Occipital lobe (tissue), 3 donors: Measurements from ENCODE around the gene HEATR5A. TPM values are rescaled to one million over a fixed set of nuclear protein-coding genes. Genes with fewer than 3 reads are reported as not detected.
"Not testable (repeated sequence)": the region's sequence is repeated elsewhere in the genome, so short reads cannot be mapped to it uniquely, and the experiment has no call there.

Experiments
- DNase-seq: peaks from one replicate; lab custom pipeline; 2025; lab: John Stamatoyannopoulos, UW
- small RNA-seq: library from RNA; depleted of rRNA; stranded (forward); fragments of <200 nt; gene quantifications from one replicate; pipeline ENCODE3, GENCODE V24; 2014
- total RNA-seq: library from RNA; depleted of rRNA; stranded (reverse); fragments of >200 nt; gene quantifications from one replicate; pipeline ENCODE4 v1.2.3, GENCODE V29; 2014

The HEATR5A gene
- total RNA-seq, 1 donor from 2014 or later = 32.3 TPM

DNA sequence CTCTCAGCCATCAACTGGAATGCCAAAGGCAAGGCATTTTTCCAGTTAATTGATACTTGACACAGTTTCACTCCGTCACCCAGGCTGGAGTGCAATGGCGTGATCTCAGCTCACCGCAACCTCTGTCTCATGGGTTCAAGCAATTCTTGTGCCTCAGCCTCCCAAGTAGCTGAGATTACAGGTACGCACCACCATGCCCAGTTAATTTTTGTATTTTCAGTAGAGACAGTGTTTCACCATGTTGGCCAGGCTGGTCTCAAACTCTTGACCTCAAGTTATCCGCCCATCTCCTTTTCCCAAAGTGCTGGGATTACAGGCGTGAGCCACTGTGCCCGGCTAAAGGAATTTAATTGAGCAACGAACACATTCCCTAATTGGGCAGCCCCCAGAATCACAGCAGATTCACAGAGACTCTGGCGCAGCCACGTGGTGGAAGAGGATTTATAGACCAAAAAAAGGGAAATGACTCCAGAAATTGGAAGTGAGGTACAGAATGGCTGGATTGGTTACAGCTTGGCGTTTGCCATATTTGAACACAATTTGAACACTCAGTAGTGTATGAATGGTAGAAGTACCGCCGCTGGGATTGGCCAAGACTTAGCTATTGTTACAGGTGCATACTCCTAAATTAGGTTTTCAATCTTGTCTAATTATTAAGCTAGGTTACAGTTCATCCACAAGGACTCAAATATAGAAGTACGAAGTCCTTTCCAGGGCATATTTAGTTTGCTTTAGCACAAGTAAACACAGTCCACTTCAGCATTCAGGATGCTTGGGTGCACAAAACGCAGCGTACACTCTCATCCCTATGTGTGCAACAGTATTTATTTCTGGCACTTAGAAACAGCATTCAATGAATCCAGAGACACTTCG, 162.6 kb downstream of the HEATR5A start:
- not testable (repeated sequence) for DNase-seq

DNA sequence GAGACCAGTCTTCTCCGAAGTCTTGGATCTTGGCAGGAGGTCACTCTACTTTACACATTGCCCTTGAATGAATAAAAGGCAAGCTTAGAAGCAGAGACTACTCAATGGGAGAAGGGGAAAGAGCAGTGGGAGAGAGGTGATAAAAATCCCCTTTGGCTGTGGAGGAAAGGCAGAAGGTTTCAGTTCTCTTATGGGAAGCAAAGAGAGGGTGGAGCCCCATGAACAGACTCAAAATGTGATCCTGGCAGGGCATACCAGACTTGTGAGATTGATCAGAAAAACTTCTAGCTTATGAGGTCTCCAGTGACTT, 163.2 kb downstream of the HEATR5A start:
- no peak for DNase-seq

DNA sequence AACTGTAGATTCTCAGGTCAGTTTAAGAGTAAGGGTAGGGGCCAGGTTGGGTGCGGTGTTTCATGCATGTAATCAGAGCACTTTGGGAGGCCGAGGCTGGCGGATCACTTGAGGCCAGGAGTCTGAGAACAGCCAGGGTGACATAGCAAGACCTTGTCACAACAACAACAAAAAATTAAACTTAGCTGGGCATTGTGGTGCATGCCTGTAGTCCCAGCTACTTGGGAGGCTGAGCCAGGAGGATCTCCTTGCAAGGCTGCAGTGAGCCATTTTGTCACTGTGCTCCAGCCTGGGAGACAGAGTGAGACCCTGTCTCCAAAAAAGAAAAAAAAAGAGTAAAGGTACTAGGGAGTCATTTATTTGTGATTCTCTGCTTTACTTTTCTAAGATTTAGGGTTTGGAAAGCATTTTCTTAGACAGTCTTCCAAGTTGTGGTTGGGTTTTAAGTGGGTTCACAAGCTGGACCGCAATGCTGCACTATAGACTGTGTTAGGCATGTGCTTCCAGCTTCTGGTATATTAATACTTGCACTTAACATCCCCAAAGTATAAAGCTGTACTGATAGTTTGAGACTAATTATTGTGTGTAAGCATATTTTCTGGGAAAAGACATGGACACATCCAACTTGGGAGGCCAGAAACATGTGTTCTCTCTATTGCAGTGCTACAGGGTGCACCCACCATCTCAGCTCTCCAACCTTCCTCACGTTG, 163.7 kb downstream of the HEATR5A start:
- DNase-seq = no peak

DNA sequence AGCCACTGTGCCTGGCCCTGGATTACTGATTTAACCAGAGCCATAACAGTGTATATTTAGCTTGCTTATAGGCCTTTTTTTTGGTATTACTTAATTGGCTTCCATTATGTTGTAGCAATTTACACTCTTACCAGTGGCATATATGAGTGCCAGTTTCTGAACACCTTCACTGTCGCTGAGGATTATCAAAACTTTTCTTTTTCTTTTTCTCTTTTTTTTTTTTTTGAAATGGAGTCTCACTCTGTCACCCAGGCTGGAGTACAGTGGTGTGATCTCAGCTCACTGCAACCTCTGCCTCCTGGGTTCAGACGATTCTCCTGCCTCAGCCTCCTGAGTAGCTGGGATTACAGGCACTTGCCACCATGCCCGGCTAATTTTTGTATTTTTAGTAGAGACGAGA, 164.4 kb downstream of the HEATR5A start:
- DNase-seq = not testable (repeated sequence)

DNA sequence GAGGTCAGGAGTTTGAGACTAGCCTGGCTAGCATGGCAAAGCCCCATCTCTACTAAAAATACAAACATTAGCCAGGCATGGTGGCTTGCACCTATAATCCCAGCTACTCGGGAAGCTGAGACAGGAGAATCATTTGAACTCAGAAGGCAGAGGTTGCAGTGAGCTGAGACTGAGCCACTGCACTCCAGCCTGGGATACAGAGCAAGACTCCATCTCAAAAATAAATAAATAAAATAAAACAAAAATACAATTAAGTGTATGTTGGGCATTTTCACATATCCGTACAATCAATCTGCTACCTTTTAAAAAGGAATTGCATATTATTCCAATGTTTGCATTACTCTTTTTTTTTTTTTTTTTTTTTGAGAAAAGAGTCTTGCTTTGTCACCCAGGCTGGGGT, 165.1 kb downstream of the HEATR5A start:
- no peak for DNase-seq

DNA sequence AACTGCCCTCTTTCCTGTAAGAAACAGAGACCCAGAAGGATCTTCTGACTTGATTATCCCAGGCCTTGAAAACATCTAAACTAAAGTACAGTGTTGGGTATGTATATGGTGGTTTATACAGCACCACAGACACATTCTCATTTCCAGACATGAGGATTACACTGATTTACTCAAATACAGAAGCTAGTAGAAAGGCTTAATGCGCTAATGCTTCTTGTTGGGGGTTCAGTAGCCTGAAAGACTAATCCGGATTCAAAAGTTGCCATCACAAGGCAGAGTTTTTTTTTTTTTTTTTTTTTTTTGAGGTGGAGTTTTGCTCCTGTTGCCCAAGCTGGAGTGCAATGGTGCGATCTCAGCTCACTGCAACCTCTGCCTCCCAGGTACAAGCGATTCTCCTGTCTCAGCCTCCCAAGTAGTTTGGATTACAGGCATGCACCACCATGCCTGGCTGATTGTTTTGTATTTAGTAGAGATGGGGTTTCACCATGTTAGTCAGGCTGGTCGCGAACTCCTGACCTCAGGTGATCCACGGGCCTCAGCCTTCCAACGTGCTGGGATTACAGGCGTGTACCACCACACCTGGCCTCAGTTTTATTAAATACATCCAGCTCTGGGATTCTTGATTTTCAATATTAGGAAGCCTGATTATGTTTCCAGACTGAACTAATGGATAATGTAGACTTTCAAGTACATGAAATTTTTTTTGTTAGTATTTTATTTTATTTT, 166.4 kb downstream of the HEATR5A start:
- no peak for DNase-seq

DNA sequence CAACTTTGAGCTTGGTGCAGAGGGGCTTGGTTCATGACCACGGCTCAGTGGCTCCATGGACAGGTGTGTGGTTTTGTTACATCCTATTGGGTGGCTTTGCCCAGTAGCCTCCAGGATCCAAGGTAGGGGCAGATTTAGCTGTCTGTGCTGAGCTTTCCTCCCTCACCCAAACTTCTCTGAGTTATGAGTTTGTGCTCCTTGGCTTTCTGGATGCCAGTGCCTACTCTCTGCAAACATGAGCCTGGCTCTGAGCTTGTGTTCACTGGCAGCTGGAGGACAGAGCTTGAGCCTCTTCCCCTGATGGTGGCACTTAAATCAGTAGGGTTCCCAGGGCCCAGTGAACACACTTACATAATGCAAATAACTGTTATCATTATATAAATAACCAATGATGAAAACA, 167.5 kb downstream of the HEATR5A start:
- no peak for DNase-seq

DNA sequence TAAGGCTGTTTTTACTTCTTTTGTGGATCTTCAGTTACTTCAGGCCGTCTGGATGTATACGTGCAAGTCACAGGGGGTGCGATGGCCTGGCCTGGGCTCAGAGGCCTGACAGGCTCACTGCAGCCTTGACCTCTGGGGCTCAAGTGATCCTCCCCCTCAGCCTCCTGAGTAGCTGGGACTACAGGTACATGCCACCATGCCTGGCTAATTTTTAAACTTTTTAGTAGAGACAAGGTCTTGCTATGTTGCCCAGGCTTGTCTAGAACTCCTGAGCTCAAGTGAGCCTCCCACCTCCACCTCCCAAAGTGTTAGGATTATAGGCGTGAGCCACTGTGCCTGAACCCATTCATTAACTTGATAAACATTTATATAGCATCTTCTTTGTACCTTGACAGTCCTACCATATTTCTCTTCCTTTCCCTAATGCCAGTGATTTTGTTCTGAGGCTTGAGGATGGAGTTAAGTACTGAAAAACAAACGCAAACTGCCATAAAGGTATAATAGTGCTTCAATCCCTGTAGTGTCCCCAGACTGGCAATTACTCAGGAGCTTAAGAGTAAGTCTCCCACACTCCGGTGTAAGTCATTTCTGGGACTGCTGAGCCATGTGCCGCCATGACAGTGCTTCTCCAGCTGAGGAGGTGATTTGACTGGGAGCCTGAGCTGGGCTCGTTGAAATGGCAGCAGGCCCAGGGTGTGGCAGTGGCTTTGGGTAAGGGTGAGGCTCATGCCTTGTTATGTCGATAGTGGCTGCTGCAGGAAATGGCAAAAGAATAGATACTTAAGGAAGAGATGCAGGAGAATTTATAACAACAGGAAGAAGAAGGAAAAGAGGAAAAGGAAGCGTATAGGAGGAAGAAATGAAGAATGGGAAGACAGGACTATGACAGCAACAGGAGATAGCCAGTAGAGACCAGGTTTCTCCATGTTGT, 169.1 kb downstream of the HEATR5A start:
- DNase-seq = no peak

DNA sequence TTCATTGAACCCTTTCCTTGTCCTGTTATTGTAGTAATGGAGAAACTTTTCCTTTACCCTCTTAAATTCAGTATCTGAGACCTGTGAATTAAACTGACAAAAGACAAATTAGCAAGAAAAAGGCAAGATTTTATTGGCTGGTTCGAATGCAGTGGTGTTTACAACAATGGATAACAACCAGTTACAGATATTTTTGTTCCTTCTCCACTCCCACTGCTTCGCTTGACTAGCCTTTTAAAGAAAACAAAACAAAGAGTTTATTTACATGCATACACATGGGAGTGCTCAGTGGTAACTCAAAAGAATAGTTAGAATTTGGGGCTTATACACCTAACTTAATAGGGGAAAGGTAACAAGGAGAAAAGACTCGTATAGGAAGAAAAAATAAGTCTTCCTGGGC, 175.7 kb downstream of the HEATR5A start:
- DNase-seq = no peak

DNA sequence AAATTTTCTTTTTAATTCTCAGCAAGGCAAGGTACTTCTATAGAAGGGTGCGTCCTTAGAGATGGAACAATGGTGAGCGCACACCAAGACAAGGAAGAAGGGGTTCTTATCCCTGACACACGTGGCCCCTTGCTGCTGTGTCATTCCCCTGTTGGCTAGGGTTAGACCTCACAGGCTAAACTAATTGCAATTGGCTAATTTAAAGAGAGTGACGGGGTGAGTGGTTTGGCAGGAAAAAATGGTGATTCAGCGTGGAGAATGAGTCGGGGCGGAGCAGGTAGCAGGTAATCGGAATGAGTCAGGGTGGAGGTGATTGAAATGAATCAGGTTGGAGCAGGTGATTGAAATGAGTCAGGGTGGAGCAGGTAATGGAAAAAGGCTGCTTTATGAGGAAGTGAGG, 176.5 kb downstream of the HEATR5A start:
- DNase-seq = no peak

DNA sequence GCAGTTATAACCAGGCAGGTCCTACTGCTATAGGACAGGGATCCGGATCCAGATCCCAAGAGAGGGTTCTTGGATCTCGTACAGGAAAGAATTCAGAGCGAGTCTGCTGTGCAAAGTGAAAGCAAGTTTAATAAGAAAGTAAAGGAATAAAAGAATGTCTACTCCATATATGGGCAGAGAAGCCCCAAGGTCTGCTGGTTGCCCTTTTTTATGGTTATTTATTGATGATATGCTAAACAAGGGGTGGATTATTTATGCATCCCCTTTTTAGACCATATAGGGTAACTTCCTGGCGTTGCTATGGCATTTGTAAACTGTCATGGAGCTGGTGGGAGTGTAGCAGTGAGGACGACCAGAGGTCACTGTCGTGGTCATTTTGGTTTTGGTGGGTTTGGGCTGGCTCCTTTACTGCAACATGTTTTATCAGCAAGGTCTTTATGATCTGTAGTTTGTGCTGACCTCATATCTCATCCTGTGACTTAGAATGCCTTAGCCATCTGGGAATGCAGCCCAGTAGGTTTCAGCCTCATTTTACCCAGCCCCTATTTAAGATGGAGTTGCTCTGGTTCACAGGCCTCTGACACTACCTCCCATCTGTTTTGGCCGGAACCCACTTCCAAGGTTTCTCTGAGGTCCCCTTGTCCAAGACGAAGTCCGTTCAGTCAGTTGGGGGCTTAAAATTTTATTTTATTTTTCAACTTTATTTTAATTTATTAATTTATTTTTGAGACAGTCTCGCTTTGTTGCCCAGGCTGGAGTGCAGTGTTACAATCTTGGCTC, 178.0 kb downstream of the HEATR5A start:
- not testable (repeated sequence) for DNase-seq

Small RNAs within 50 kb of the gene (small RNA-seq; reads per million reads assigned to genes)
- gene RF00019 = not detected

Other genes with a start within 250 kb of the HEATR5A start
- gene HECTD1, start 212.8 kb downstream of the HEATR5A start, total RNA-seq = 388 TPM
- gene DTD2, start 37.0 kb upstream of the HEATR5A start, total RNA-seq = 77.5 TPM
- not detected for gene GPR33, start 67.5 kb upstream of the HEATR5A start, total RNA-seq
- gene NUBPL, start 140.9 kb upstream of the HEATR5A start, total RNA-seq = 17.0 TPM